ENCODE measurements around the gene PLXNA2.

The PLXNA2 gene

DNA sequence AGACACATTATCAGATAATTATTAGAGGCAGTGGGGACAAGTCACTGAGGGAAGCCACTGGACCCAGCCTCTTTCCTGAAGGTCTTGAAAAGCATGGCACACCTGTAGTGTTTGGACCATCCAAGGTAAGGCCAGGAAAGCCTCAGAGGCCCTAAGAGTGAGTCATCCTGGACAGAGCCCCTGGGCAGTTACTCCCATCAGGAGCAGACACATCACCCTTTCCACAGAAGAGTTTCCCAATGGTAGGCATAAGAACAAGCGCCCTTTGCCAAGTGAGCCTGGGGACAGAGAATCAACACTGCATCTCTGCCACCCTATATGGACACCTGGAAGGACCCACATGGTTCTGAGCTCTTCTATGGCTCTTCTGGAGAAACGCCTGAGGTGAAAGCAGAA lies 136.0 kb downstream of the PLXNA2 start:
- no peak for DNase-seq

DNA sequence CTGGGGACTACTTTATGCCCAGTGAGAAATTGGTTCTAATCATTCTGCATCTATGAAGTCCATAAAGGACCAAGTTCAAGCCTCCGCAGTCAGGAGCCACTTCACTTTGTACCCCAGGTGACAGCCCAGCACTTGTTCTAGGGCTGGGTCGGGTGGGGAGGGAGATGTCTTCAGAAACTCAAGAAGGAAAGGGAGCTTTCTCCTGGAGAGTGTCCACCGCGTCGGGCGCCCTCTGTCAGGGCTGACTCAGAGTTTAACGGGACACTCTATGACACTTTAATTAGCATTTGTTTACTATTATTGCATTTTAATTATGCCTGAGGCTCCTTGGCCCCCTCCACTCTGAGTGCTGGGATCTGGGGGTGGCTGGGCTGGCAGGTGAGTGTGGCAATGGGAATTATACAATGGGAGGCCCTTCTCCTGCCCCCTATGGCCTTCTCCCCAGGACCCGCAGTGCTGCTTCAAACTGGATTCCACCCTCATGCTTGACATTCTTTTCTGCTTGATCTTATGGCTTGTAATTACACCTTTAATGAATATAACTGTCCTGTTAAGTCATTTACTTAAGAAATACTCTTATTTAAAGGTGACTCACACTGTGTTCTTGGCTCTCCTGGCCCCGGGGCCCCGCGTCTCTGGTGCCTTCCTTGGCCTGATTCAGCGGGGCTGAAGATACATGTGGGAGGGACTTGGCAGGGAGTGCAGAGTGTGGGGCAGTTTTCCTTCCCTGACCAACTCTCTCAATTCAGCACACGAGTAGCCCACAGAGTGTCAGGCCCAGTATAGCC lies 136.6 kb downstream of the PLXNA2 start:
- DNase-seq, result no peak

DNA sequence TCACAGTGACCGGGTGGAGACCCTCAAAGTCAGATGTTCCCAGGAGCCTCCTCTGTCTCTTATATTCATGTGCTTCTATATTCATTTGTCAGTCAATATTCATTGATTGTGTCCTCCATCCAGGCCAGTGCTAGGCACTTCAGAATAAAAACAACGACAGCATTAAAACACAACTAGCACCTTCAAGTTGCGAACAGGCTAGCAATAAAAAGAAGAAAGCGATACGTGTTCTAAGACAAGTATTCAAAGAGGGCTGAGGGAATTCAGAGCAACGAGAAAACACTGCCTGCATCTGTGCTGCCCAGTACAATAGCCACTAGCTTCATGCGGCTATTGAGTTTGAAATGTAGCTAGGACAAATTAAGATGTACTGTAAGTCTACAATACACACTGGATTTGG lies 138.0 kb downstream of the PLXNA2 start:
- DNase-seq, result no peak

DNA sequence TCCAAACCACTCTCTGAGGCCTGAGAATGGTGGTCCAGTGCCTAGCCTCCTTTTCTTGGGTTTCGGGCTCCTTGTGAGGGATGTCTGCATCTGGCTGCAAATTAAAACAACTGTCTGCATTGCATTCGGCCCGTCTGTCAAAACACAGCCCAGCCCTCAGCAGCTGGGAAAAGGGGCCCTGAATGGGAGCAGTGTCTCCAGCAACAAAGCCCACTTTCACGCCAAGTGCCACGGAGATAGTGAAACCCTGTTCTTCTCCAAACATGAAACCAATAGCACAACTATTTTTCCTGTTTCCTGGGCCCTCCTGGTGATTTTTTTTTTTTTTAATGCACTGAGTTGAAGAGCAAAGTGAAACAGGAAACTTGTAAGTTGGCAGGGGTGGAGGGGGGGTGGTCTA lies 138.4 kb downstream of the PLXNA2 start:
- no peak for DNase-seq

DNA sequence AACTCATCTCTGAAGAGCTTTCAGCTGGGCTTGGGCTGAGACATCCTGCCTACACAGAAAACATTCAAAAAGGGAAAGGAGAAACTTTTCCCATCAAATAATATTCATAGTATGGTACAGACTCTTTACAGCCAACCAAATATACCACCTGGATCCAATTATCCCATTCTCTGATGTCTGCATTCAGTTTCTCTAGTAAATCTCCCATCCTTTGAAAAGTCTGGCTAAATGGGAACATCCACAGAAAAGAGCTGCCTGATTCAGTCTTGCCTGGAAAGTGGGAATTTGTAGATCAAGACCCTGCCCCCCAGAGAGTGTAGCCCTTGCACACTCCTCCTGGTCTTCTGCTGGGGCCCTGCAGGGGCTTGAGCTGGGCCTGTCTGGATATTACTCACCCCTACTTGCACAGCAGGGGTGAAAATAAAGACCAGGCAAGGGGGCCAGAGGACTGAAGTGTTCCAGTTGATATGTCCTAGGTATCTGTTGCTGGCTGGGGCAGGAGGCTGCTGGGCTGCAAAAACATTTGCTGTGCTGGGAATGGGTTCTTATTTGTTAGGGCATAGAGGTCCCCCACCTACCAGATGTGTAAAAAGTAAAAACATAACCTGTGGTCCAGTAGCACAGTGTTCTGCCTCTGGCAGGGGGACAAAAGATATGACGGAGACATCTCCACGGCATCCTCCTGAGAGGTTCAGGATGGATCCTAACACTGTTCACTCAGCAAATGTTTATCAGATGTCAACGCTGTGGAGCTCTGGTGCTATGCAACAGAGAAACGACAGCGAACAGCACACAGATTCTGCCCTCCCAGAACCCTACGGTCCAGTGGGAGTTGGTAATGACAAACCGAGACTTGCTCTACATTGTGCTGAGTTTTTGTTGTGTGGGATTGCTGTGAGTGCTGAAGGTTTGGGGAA lies 140.3 kb downstream of the PLXNA2 start:
- DNase-seq, result no peak

DNA sequence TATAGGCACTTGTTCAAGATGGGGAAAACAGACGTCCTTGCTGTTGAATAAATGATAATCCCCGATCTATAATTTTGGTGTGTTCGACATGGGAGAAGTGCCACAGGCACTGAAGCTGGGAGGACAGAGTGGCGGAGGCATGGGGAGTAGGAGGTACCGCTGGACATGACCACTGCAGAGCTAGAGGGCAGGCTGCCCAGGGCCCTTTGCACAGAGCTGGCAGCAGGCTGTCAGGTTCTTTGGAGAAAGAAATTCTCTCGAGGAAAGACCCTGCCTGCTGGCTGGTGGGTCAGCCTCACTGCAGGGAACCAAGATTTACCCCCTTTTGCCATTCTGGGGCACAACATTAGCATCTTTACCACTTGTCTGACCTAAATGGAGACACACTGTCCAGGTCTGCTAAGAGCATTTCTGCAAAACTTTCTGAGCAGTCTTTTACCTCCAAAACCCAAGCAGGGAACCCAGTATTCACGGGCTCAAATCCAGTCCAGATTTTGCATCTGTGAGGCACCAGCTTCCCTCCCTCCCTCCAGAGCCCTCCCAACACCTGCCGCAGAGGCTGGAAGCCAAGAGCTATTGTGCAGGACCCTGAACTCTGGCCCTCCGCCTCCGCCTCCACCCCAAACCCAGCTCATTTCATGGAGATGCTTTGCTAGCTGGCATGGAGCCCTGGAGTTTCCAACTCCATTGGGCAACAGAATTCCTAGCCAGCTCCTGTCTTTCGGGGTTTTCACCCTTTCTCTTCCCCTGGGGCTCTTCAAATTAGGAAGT lies 142.3 kb downstream of the PLXNA2 start:
- no peak for DNase-seq

DNA sequence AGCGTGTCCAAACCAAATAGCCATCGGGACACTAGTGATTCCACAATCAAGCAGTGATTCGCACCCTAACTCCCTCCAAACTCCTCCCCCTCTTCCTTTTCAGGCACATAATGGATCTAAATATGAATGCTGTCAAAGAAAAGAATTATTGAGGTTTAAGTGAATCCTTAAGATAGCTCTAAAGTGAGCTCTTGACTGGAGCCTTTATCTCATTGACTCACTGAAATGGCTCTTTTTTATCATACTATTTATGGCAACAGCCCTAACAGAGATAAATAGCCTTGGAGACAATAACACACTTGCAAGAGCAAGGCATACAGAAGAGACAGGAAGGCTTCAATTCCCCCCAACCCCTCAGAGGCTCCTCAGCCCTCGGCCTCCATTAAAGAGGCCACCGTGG lies 143.3 kb downstream of the PLXNA2 start:
- DNase-seq, result no peak

DNA sequence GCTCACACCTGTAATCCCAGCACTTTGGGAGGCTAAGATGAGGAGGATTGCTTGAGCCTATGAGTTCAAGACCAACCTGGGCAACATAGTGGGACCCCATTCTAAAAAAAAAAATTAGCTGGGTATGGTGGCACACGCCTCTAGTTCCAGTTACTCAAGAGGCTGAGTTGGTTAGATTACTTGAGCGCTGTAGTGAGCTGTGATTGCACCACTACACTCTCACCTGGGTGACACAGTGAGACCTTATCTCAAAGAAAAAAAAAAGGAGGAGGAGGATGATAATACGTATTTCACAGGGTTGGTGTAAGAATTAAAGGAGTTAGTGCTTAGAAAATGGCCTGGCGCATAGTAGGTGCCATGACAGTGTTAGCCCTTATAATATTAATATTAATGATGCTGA lies 144.1 kb downstream of the PLXNA2 start:
- no peak for DNase-seq

DNA sequence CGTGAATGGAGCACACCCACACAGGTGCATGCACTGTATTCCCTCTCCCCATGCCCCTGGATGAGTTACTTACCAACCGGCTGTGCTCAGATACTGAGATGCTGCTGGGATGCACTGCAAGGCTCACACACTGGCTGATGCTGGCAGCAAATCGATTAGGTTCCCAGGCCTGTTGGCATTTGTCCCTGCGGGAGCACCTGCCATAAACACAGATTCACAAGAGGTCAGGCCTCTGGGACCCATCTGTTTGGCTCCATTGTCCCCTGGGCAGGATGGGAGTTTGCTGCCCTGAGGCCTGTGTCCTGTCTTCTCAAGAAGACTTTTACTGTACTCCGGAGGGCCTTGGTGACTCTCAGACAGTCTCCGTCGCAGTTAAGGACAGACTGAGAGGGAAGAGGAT lies 145.4 kb downstream of the PLXNA2 start:
- no peak for DNase-seq

DNA sequence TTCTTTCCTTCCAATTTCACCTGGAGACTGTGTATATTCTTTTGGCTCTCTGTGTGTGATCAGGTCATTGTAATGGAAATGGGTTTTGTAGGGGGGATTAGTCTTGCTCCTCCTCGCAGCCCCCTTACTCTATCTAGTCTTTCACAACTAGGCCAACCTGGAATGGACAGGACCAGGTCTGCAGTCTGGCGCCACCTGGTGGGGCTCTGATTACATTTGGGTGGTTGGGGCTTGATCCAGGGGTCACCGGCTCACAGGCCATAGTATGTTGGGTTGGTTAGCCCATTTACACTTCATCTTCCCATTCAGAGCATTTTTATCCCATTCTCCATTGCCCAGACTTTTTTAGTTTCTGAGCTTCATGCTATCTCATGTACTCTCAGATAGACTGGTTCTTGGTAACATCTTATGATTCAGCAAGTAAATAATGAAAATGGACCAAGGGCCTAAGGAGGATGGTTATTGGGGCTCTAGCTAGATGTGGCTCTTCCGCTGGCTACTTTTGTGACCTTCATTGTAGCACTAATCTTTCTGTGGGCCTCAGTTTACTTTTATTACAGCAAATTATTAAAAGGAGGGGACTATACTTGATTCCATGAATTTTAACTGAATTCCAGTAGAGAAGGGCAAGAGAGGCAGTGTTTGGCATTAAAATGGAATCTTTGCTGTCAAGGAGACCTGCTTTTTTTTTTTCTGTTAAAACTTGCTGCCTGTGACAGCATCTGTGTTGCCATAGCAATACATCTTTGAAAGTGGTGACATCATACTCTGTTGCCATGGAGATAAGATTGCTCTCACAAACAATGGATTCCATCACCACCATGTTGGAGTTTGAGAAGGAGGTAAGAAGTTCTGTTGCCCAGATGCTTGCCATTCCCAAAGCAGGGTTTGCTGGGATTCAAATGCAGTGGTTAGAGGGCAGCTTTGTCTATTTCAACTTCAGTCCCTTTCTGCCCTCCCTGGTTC lies 150.1 kb downstream of the PLXNA2 start:
- DNase-seq, result peak; percentile 76

DNA sequence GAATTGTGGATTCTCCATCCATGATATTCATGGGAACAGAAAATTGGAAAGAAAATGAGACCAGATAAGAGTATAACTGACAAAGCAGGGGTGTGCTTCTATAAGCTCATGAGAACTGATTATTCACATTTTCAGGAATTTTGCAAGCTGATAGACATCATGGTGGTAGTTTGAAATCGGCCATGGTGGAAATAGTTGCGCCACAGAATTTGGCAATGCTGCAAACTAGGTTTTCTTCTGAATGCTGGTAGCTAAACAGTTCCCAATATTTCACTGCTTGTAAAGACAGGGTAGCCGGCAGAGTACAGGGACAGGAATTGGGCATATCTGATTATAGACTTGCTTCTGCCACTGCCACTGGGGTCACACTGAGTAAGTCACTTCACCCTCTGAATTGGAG lies 151.1 kb downstream of the PLXNA2 start:
- no peak for DNase-seq

DNA sequence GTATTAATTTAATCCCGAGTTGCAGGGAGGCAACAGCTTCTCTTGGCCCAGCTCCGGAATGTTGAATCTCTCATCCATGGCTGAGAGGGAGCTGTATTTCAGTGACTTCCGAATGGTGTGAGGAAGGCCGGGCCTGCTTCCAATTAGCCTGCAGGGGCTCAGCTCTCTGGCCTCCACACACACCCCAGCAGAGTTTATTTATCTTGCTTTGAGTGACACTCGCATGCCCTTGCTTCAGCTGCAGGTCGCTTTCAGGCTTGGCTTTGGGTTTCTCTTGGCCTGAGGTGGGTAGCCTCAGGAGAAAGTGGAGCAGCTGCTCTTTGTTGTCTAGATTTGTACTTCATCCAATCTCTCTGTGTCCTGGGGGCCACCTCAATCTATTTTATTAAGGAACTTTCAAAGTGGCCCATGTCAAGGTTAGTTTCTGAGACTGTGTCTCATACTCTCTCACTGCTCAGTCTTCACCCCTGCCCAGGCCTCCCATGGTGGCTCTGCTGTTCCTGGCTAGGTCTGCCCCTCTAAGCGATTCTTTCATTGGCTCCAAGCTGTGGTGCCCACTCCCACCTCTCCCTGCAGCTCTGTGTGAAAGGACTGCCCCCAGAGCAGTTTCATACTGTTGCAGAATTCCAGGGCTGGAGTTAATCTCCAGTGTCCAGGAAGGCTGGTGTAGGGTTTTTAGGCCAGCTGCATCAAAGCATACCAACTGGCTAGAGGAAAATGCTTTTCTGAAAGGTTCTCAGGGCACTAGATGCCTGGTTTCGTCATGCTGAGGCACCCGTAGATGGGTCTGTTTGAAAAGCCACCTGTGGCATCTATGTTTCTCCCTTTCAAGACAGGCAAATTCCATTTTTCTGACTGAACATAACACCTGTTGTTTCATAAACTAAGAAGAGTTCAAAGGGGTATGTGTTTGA lies 153.5 kb downstream of the PLXNA2 start:
- no peak for DNase-seq

DNA sequence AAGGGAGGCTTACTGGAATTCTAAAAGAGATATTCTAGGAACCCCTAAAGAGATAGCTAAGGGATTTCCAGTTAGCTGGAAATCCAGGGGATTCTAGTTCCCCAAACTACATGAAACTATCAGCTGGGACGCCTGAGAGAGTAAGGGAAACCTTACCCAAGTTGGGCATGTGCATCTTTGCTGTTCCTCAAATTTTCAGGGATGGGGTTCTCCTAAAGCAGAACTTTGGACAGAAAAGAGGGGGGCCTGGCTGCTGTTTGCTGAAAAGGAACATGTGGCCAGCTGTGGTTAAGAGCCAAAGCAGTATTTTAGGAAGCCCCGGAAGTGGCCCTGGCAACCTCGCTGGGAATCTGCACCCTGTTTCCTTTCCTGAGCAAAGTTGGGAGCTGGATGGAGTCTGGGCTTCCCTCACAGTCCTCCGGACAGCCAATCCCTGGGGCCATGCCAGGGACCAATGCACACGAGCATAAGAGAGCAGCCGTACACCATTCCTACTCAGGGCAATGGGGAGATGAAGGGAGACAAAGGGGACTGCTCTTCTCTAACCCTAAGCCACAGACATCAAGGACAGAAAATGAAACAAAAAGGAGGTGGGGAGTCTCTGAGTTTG lies 154.3 kb downstream of the PLXNA2 start:
- DNase-seq, result no peak

DNA sequence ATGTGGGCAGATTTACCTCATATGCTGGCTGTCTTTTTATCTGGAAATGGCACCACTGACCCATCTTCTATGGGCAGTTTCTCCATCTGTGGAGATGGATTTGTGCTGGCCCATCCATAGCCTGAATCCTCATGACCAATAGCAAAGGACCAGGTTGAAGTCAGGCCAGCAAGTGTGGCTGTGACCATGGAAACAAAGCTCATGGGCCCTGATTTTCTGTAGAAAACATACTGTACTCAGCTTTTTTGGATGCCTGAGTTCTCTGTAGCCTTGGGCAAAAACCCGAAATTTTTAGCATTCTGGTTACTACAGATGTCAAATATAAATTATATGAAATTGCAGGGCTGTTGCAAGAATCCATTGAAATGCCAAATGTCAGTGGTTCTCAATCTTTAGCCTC lies 155.0 kb downstream of the PLXNA2 start:
- no peak for DNase-seq

DNA sequence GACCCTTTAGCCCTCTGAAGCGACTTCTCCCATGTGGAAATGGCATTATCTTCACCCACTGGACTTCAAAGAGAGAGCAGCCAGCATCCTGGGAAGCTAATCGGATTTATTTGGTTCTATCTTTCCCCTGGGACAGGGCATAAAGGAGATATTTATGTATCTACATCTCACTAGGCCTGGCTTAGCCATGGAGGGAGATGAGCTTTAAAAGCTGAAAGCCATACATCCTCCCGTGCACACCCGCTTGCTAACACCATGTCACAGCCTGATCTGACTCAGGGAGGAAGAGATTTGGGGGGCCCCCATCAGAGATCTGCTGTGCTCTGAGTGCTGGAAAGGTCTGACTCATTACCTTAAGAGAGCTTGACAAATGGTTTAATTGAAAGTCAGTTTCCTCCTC lies 155.9 kb downstream of the PLXNA2 start:
- no peak for DNase-seq

DNA sequence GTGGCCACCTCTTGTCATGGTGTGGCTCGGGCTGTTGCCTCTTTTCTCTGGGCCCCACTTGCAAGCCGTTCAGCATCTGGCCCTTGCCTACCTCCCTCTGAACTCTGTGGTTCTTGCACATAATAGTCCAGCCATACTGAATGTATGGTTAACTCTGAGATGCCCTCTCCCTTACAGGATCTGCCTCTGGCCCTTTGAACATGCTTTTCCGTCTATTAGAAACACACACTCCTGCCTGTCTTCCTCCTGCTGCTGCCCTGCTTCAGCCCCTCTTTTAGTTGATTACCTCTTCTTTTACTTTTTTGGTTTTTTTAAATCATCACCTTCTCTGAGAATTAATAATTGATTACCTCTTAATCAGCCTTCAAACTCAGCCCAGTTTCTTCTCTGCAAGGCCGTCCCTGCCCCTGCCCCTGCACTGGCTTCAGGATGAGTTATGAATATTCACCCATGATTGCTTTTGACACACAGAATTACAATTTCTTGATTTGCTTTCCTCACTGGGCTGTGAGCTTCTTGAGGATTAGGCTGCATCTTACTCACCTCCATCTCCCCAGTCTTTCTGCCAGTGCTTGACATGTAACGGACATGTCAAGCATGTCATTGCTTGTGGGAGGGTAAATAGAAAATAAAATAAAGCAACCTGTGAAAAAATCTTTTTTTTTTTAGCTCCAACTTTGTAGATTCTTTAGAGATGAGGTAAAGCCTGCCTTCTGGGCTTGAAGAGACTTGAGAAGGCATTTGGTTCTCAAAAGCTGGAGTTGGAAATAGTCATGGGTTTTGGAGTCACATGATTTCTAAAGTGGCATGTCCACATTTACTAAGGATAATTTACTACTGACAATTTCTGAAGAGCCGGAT lies 158.3 kb downstream of the PLXNA2 start:
- no peak for DNase-seq

DNA sequence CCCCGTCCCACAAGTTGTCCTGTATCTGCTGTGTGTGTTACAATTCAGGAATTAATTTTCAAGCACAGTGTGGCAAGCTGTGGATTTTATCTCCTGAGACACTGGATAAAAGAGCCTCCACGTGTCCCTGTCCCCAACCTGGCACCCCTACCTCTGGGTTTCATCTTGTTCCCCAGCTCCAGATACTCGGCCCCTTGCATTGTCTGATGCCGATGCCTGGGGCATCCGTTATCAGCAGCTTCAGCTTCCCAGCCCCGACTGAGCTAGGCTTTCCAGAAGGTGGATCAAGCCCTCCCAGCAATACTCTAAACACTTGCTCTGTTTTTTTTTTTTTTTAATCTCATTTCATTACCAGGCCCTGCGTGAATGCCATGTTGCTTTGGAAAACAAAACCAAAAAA lies 159.4 kb downstream of the PLXNA2 start:
- DNase-seq, result no peak

DNA sequence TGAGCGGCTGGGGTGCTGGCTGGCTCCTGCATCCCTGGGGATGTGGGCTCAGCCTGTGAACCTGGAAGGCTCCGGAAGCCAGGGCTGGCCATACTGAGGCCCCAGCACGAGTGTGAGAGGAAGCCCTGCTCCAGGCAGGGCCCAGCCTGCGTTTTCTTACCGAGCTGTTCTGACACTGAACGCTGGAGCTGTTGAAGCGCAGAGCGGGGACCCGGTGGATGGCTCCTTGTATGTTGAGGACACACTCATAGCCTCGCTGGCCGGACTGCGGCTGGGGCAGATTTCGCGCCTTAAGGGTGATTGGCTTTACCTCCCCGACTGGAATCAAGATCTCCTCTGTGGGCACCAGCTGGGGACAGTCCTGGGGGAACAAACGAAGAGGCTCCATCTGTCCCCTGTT lies 160.0 kb downstream of the PLXNA2 start:
- DNase-seq, result no peak

DNA sequence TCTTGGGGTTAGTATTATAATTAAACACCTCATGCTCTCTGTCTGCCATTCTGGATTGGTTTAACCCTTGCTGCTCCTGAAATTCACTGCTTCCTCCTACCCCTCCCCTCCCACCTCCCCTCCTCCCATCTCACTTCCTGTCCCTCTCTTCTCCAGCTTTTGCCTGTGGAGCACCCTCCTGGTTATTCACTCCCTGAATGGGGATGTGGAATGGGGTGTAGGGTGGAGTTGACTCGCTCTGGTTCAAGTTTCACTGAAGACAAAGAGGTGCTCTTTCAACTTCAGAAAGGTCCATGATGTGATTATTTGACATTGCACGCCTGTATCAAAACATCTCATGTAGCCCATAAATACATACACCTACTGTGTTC lies 160.5 kb downstream of the PLXNA2 start:
- DNase-seq, result no peak

All from suppressor macrophage treated with lipopolysaccharide for 4 hours (primary cell).